ENCODE measurements around the gene EVI5.
A peak's percentile ranks its signal among the peaks of the same experiment; 100 is the strongest.

Gene EVI5

DNA sequence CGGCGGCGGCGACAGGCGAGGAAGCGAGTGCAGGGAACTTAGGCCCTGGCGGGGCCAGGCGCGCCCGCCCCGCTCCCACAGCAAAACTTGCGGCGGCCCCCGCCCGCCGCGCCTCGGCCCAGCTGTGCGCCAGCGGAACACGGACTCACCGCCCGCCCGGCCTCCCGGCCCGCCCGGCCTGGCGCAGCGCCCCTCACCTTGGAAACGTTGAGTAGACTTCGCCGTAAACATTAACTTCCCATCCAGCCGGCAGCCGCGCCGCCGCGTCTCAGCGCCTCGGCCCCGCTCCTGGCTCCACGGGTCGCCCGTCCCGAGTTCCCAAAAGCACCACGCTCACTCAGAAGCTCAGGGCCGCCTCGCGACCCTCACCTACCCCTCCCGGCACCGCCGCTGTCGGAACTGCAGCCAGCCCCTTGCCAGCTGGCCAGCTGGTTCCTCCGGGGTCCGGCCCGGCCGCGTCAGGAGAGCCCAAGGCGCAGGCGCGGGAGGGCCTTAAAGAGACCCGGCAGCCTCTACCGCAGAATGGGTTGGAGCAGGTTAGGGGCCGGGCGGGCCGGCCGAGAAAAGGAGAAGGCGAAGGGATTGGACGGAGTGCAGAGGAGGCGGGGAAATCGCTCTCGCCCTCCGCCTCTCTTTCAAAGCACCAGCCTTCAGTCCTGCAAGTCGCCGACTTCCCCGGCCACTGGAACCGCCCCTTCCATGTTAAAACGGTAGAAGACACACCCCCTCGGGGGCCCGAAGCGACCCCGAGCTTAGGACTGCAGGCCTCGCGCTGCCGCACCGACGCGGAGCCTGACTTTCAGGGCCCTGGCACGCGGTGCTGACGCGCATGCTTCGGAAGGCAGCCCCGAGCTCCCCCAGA, at the start of gene EVI5:
TSS of gene EVI5 (minus strand) at position 470 of the 862 bp plus-strand sequence. CDS start 48,562 bp downstream, outside the sequence.
- Mint-ChIP-seq H3K36me3 (no peaks in the 10 kb centered on the region), H3K9me3 (no peaks in the 10 kb centered on the region), H3K4me3 (peak within 1 kb of the TSS; percentile 67), H3K4me1 (peaks cover 12% of the 10 kb centered on the region), H3K27ac (no peak within 1 kb of the TSS)
- DNase-seq (ENCODE audit: low spot score in 2 of 2) = peak; percentile 35 to 76
- peak; percentile 86 for ATAC-seq

- ATAC-seq (peak; percentile 9), DNase-seq (ENCODE audit: low spot score in 2 of 2) (no peak)
- peak overlapping the region; percentile 98 for H3K4me3 Mint-ChIP-seq
- peaks cover 83% of the 10 kb centered on the region for H3K36me3 Mint-ChIP-seq
- H3K9me3 Mint-ChIP-seq = no peaks in the 10 kb centered on the region
- peaks cover 72% of the 10 kb centered on the region for H3K4me1 Mint-ChIP-seq
- H3K27ac Mint-ChIP-seq = peak overlapping the region; percentile 100
Measured at GRCh38 chr1:92834617-92835016, 49.7 kb upstream of the EVI5 start.

DNA sequence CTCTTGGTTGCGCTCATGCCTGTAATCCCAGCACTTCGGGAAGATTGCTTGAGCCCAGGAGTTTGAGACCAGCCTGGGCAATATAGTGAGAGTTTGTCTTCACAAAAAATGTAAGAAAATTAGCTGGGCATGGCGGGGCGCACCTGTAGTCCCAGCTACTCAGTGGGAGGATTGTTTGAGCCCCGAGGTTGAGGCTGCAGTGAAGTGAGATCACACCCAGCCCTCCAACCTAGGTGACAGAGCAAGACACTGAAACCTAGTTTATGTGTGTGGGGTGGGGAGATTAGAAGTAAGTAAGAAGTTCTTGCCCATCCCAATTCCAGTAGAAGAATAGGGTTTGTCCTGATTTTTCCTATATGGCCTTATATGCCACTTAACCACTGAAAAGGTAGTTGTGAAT, 48.9 kb upstream of the EVI5 start:
- Mint-ChIP-seq H3K27ac (peak overlapping the region; percentile 100), H3K9me3 (no peaks in the 10 kb centered on the region), H3K4me1 (peaks cover 65% of the 10 kb centered on the region), H3K36me3 (peaks cover 76% of the 10 kb centered on the region), H3K4me3 (peak overlapping the region; percentile 98)
- ATAC-seq = no peak
- no peak for DNase-seq (ENCODE audit: low spot score in 2 of 2)

DNA sequence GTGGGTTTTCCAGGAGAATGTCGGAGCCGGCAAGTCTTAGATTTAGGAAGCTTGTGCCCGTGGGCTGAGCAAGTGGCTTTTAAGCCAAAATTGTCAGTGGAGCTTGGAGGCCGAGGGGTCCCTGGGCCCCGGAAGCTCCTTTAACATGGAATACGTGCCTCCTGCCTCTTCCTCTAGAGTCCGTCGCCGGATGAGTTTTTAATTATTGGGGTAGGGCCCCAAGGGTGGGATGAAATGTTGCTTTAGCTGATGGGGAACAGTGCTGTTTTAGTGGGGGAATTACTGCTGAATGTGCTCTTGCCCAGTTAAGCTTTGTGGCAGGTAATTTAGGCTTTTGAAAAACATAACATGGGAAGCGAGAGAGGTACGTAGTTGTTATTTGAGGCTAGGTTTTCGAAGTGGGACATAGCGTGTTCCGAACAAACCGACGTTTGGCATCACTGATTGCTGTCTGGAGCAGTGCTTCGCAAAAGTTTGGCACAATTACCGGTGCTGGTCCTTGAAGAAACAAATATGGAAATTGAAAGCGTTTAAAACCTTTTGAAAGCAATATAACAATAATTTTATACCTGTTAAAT, 47.7 kb upstream of the EVI5 start:
- DNase-seq (ENCODE audit: low spot score in 2 of 2) (no peak), ATAC-seq (no peak)
- Mint-ChIP-seq H3K4me3 (peak overlapping the region; percentile 98), H3K27ac (peak overlapping the region; percentile 100), H3K9me3 (no peaks in the 10 kb centered on the region), H3K36me3 (peaks cover 64% of the 10 kb centered on the region), H3K4me1 (peaks cover 54% of the 10 kb centered on the region)

DNA sequence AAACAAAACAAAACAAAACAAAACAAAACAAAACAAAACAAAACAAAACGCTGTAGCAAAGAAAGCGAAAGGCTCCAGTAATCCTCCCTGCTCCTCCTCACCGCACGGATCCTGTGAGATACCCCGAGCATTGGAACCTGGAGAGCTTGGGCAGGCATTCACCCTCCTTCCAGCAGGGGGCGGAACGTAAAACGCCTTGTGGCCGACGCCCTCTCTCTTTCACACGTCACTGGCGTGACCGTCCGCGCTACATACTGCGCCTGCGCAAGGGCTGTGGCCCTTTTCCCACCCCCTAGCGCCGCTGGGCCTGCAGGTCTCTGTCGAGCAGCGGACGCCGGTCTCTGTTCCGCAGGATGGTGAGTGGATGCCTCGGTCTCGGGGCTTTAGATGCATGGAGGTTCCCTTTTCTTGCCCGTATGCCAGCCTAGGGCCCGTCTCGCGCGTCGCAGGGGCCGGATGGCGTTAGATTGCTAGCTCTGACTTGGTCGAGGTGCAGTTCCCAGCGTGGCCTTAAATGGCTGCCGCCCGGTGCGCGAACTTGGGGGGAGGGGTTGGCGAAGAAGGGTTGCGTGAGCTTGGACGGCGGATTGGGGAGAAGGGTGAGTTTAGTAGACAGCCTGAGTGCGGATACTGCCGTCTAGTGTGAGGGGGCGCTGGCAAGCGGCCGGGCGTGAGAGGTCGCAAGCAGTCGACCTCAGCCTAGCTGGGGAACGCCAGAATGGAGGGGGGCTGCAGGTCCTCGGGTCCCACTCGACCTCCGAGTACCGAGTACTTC, 47.0 kb upstream of the EVI5 start, which contains the start of gene RPL5:
TSS of gene RPL5 (plus strand) at position 279 of the 775 bp plus-strand sequence. CDS start at position 354, 75 bp downstream.
- H3K9me3 Mint-ChIP-seq = no peaks in the 10 kb centered on the region
- ATAC-seq (peak; percentile 93), DNase-seq (ENCODE audit: low spot score in 2 of 2) (peak; percentile 99 to 100)
- peak within 1 kb of the TSS; percentile 100 for H3K27ac Mint-ChIP-seq
- H3K4me1 Mint-ChIP-seq = peaks cover 47% of the 10 kb centered on the region
- H3K36me3 Mint-ChIP-seq = peaks cover 57% of the 10 kb centered on the region
- H3K4me3 Mint-ChIP-seq = peak within 1 kb of the TSS; percentile 98

- Mint-ChIP-seq H3K9me3 (no peaks in the 10 kb centered on the region), H3K4me1 (peaks cover 45% of the 10 kb centered on the region), H3K4me3 (peak overlapping the region; percentile 98), H3K36me3 (peaks cover 51% of the 10 kb centered on the region), H3K27ac (peak overlapping the region; percentile 100)
- ATAC-seq (no peak), DNase-seq (ENCODE audit: low spot score in 2 of 2) (peak in 1 of 2 donors; percentile 53)
Measured at GRCh38 chr1:92831368-92831761, 46.5 kb upstream of the EVI5 start.

DNA sequence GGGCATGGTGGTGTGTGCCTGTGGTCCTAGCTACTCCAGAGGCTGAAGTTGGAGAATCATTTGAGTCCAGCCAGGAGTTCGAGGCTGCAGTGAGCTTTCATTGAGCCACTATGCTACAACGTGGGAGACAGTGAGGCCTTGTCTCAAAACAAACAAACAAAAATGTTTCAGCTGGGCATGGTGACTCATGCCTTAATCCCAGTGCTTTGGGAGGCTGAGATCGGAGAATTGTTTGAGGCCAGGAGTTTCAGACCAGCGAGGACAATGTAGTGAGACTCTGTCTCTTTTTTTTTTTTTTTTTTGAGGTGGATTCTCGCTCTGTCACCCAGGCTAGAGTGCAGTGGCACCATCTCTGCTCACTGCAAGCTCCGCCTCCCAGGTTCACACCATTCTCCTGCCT, 41.9 kb upstream of the EVI5 start:
- Mint-ChIP-seq H3K4me3 (no peak overlapping the region), H3K27ac (no peak overlapping the region)
- no peak for ATAC-seq

DNA sequence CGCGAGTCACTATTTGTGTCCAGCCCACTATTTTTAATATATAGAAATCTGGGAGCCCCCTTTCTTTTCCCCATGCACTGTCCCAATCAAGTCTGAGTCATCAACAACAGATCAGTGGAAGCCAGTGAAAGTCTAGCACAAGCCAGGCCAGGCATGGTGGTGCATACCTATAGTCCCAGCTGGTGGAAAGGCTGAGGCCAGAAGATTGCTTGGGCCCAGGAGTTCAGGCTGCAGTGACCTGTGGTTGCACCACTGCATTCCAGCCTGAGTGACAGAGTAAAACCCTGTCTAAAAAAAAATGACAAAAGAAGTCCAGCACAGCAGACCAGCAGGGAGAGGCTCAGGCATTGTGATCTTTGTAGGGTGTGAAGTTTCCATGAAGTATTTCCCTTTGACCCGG, 38.0 kb upstream of the EVI5 start:
- Mint-ChIP-seq H3K36me3 (no peaks in the 10 kb centered on the region), H3K9me3 (no peaks in the 10 kb centered on the region), H3K27ac (no peak overlapping the region), H3K4me3 (no peak overlapping the region), H3K4me1 (no peaks in the 10 kb centered on the region)
- ATAC-seq = no peak
- no peak for DNase-seq (ENCODE audit: low spot score in 2 of 2)

More for the DNA sequence above, 41.9 kb upstream of the EVI5 start:
- H3K4me1 Mint-ChIP-seq = peaks cover 3% of the 10 kb centered on the region
- no peak for DNase-seq (ENCODE audit: low spot score in 2 of 2)
- peaks cover 5% of the 10 kb centered on the region for H3K36me3 Mint-ChIP-seq
- H3K9me3 Mint-ChIP-seq = no peaks in the 10 kb centered on the region

DNA sequence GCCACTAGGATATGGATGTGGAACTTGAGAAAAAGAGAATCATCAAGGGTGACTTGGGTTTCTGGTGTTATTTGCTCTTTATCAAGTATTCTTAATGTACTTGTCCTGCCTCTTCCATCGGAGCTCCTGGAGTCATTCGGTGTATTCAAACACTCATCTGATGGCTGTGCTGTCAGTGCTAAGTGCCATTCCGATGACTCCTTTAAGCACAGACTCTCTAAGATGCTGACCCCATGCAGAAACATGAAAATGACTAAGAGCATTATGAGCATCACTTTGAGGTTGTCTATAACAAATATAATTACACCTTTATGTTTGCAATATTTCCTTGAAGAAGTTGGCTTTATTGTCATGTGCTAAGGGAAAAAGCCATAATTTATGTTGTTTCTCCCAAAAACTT, 35.6 kb upstream of the EVI5 start:
- ATAC-seq (no peak), DNase-seq (ENCODE audit: low spot score in 2 of 2) (no peak)
- Mint-ChIP-seq H3K27ac (no peak overlapping the region), H3K4me1 (no peaks in the 10 kb centered on the region), H3K4me3 (no peak overlapping the region), H3K36me3 (no peaks in the 10 kb centered on the region), H3K9me3 (no peaks in the 10 kb centered on the region)

DNA sequence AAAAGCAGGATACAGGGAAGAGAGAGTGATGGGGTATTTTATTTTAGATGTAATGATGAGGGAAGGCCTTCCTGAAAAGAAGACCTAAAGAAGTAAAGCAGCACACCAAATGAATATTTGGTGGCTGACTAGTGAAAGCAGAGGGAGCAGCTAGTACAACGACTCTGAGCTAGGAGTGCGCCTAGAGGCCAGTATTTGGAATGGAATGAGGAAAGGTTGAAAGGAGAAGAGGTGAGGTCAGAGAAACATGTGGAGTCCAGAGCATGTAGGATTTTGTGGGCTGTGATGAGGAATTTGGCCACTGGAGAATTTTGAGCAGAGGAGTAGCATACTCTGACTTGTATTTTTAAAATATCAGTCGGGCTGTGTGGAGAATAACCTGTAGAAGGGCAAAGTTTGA, 35.1 kb upstream of the EVI5 start:
- no peak overlapping the region for H3K4me3 Mint-ChIP-seq
- no peaks in the 10 kb centered on the region for H3K36me3 Mint-ChIP-seq
- H3K27ac Mint-ChIP-seq = no peak overlapping the region
- ATAC-seq (no peak), DNase-seq (ENCODE audit: low spot score in 2 of 2) (no peak)
- no peaks in the 10 kb centered on the region for H3K9me3 Mint-ChIP-seq
- no peaks in the 10 kb centered on the region for H3K4me1 Mint-ChIP-seq

DNA sequence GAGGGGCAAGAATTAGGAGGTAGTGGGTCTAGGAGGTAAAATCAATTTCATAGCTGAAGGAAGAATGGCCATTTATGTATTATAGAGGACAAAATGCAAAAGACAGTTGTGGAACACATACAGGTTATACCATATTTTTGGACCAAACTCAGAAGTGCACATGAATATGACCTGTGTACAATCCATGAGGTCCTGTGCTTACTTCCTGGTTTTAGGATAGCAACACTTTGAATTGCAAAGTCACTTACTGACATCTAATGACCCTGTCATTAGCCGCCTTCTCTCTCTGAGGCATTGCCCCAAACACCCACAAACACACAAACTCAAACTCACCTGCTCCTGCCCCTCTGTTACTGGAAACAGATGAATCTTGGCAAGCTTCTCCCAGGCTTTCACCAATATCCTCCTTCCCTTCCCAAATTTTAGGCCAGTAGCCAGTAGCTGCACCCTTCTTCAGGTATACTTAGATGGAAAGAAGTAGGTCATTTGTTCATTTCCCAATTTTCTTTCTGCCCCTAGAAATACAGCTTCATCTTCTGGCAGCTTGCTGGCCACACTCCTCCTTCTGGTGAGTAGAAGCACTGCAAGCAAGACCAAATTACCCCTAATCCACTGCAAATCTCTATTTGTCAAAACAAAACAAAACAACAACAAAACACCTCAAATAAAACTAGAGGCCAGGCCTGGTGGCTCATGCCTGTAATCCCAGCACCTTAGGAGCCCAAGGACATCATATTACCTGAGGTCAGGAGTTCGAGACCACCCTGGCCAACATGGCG, 33.3 kb upstream of the EVI5 start:
- Mint-ChIP-seq H3K4me1 (no peaks in the 10 kb centered on the region), H3K27ac (no peak overlapping the region), H3K9me3 (no peaks in the 10 kb centered on the region), H3K4me3 (no peak overlapping the region), H3K36me3 (no peaks in the 10 kb centered on the region)
- ATAC-seq (peak; percentile 57), DNase-seq (ENCODE audit: low spot score in 2 of 2) (peak in 1 of 2 donors; percentile 56)

DNA sequence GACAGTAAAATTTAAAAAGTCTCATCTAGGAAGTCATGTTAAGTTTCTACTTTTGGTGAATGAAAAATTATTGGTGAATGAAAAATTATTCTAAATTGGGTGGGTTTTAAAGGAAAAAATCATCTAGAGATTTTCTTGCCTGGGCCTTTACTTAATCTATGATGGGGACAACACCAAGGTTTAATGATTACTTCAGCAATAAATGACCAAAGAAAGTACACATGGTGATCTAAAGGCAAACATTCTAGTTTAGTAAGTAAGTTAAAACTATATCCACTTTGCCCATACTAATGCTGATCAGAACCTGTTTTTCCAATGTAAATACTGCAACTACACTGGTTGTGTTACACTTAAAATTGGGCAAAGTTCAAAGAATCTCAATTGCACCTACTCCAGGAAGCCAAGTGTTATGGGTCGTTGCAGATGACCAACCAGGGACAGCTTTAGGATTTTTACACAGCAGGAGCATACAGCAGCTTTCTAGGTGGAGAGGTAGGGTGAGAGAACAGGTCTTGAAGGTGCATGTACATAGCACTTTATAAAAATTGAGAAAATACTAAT, 32.3 kb upstream of the EVI5 start:
- no peak overlapping the region for H3K27ac Mint-ChIP-seq
- no peaks in the 10 kb centered on the region for H3K4me1 Mint-ChIP-seq
- H3K9me3 Mint-ChIP-seq = no peaks in the 10 kb centered on the region
- no peaks in the 10 kb centered on the region for H3K36me3 Mint-ChIP-seq
- no peak for ATAC-seq
- no peak overlapping the region for H3K4me3 Mint-ChIP-seq
- DNase-seq (ENCODE audit: low spot score in 2 of 2) = no peak

- no peak for ATAC-seq
- no peaks in the 10 kb centered on the region for H3K36me3 Mint-ChIP-seq
- H3K27ac Mint-ChIP-seq = no peak overlapping the region
Measured at GRCh38 chr1:92816732-92817131, 31.8 kb upstream of the EVI5 start.

GRCh38 chr1:92808381-92808780, 23.5 kb upstream of the EVI5 start:
- no peaks in the 10 kb centered on the region for H3K4me1 Mint-ChIP-seq
- no peak for ATAC-seq
- H3K9me3 Mint-ChIP-seq = no peaks in the 10 kb centered on the region
- H3K27ac Mint-ChIP-seq = no peak overlapping the region
- H3K4me3 Mint-ChIP-seq = no peak overlapping the region
- no peaks in the 10 kb centered on the region for H3K36me3 Mint-ChIP-seq
- no peak for DNase-seq (ENCODE audit: low spot score in 2 of 2)

More at GRCh38 chr1:92816732-92817131, 31.8 kb upstream of the EVI5 start:
- no peak for DNase-seq (ENCODE audit: low spot score in 2 of 2)
- H3K4me1 Mint-ChIP-seq = no peaks in the 10 kb centered on the region
- no peak overlapping the region for H3K4me3 Mint-ChIP-seq
- H3K9me3 Mint-ChIP-seq = no peaks in the 10 kb centered on the region

Measured in stimulated activated effector memory CD8-positive, alpha-beta T cell treated with anti-CD3 and anti-CD28 coated beads, Interleukin-12 subunit alpha, Interleukin-12 subunit beta, amount 100 ng/mL, for 72 hours (primary cell).